GM12872 (cell line): Measurements from ENCODE around the gene PLA2G3.

Experiments
- TF ChIP-seq, protein P1 (sequence below): IDR thresholded peaks from 3 replicates; pipeline ENCODE4 v1.5.1; 2011; ENCODE audit warnings: low read depth, mild to moderate bottlenecking, low read length, moderate library complexity; ENCODE audit not compliant: insufficient read depth

PLA2G3 gene, protein sequence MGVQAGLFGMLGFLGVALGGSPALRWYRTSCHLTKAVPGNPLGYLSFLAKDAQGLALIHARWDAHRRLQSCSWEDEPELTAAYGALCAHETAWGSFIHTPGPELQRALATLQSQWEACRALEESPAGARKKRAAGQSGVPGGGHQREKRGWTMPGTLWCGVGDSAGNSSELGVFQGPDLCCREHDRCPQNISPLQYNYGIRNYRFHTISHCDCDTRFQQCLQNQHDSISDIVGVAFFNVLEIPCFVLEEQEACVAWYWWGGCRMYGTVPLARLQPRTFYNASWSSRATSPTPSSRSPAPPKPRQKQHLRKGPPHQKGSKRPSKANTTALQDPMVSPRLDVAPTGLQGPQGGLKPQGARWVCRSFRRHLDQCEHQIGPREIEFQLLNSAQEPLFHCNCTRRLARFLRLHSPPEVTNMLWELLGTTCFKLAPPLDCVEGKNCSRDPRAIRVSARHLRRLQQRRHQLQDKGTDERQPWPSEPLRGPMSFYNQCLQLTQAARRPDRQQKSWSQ

GRCh38 chr22:31139866-31140716 is at the start of gene PLA2G3:
TSS of gene PLA2G3 (minus strand) at chr22:31140508. CDS start at chr22:31140354, 154 bp downstream.
- TF ChIP-seq, protein P1, sequence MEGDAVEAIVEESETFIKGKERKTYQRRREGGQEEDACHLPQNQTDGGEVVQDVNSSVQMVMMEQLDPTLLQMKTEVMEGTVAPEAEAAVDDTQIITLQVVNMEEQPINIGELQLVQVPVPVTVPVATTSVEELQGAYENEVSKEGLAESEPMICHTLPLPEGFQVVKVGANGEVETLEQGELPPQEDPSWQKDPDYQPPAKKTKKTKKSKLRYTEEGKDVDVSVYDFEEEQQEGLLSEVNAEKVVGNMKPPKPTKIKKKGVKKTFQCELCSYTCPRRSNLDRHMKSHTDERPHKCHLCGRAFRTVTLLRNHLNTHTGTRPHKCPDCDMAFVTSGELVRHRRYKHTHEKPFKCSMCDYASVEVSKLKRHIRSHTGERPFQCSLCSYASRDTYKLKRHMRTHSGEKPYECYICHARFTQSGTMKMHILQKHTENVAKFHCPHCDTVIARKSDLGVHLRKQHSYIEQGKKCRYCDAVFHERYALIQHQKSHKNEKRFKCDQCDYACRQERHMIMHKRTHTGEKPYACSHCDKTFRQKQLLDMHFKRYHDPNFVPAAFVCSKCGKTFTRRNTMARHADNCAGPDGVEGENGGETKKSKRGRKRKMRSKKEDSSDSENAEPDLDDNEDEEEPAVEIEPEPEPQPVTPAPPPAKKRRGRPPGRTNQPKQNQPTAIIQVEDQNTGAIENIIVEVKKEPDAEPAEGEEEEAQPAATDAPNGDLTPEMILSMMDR = no peak

DNA sequence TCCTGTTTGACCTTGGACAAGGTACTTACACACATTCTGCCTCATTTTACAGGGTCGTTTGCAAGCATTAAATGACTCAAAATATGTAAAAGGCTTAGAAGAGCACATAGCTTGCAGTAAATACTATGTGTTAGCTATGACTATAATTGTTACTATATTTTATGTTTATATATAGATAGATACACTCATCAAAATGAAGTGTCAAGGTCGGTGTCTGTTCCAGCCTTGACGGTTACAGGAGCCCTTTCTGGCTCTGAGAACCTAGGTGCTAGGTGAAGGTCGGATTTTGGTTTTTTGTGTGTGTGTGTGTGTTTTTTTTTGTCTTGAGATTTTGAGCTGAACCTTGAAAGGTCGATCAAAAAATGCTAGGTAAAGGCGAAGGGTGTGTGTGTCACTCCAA is 47.3 kb upstream of the PLA2G3 start:
- TF ChIP-seq, protein P1 = no peak

DNA sequence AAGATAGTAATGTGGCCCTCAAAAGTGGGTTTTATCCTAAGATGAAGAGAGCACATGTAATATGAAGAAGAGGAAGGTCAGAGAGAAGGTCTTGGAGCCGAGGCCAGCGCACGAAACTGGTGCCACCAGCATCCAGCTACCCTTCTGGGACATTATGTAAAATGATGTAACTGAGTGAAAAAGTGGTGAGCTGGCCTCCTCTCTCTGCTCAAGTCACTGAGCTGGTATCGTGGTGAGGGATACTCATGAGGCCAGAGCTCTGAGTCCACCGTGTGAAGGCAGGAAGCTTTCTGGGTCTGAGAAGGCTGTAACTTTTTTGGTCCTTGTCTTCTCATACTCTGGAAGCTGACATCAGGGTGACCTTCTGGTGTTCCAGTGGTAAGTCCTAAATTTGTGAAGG is 44.7 kb upstream of the PLA2G3 start:
- TF ChIP-seq, protein P1 = no peak

GRCh38 chr22:31184015-31184414 is 43.7 kb upstream of the PLA2G3 start:
- TF ChIP-seq, protein P1 = no peak

DNA sequence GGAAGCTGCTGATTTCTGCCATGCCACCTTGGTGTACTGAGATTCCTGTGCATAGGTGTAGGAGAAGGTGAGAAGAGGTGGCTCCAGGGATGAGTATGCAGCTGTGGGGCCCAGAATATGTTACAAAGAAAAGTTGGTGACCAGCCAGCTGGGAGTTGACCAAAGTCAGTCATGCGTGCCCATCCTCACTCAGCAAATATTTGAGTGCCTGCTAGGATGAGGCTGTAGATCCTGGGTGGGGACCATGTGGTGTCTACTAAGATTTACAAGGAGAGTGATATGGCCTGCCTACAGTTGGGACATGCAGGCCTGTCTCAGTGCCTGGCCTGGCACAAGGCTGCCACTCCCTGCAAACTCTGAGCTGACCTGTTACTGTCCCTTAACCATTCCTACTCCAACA is 39.0 kb upstream of the PLA2G3 start:
- TF ChIP-seq, protein P1 = no peak

GRCh38 chr22:31178859-31179258 is 38.6 kb upstream of the PLA2G3 start:
- TF ChIP-seq, protein P1 = no peak

DNA sequence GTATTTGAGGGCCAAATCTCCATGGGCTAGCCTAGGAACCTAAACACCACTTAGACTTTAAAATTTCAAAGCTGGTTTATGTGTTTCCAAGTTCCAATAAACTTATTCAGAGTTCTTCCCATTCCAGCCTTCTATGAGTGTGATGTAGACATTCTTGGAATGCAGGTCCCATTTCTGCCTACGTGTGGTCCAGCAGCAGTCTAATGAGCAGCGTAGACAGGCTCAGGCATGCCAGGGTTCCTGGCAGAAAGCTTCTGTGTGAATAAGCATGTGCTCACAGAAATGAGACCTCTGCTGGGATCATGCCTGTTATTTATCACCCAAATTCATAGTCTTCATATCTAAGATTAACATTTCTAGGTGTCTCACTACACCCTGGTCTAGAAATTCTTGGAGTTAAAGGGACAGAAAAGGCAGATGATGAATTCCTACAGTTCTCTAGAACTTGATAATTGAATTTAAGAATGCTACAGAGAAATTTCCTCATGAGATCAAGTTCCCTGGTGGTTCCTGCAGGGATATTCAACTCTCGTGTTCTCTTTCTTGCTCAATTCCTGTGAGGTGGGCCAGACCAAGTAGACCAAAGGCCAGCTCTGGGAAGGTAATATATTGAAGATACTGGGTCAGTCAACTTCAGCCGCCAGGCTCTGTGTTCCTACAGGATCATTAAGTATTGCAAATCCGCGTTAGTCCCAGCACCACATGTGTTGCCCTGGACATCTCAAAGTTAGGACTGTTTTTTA is 37.3 kb upstream of the PLA2G3 start:
- TF ChIP-seq, protein P1 = no peak
